NK-92 treated with Interleukin-12 subunit alpha and Interleukin-12 subunit beta, amount 100 ng/mL, for 24 hours (cell line): ENCODE results near the gene HOXC12.

ENCODE experiments used
- DNase-seq: peaks from one replicate; lab custom pipeline; 2025; lab: John Stamatoyannopoulos, UW

Gene HOXC12, protein sequence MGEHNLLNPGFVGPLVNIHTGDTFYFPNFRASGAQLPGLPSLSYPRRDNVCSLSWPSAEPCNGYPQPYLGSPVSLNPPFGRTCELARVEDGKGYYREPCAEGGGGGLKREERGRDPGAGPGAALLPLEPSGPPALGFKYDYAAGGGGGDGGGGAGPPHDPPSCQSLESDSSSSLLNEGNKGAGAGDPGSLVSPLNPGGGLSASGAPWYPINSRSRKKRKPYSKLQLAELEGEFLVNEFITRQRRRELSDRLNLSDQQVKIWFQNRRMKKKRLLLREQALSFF

DNA sequence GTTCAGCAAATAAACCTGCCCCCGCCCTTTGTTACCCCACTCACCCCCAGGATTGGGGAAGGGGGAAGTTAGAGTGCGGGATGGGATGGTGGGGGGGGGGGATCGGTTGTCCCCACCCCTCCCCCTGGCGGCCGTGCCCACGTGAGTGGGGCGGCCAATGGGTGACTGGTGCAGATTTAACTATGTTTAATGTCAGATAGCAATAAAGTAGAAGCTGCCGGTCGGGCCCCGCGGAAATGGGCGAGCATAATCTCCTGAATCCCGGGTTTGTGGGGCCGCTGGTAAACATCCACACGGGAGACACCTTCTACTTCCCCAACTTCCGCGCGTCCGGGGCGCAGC is at the start of gene HOXC12:
Gene HOXC12, plus strand, starts transcription at position 210 of the 342 bp plus-strand sequence. Its CDS starts 27 bp downstream, at position 237.
- DNase-seq, result no peak

DNA sequence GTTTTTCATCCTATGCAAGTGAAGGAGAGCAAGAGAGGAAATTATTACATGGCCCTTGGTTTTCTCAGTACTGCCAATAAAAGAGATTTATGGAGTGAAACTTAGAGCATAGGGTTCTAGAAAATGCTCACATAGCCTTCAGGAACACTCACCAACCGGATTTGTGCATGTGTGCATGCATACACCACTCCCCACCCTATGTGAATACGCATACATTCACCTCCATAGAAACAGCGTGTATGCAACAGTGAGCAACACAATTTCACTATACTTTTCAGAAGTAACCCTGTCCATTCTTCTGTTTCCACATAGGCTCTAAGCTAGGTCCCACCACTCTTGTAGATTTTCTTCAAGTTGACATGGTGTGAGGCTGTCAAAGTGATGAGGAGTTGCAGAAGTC is 47.6 kb upstream of the HOXC12 start:
- no peak for DNase-seq

DNA sequence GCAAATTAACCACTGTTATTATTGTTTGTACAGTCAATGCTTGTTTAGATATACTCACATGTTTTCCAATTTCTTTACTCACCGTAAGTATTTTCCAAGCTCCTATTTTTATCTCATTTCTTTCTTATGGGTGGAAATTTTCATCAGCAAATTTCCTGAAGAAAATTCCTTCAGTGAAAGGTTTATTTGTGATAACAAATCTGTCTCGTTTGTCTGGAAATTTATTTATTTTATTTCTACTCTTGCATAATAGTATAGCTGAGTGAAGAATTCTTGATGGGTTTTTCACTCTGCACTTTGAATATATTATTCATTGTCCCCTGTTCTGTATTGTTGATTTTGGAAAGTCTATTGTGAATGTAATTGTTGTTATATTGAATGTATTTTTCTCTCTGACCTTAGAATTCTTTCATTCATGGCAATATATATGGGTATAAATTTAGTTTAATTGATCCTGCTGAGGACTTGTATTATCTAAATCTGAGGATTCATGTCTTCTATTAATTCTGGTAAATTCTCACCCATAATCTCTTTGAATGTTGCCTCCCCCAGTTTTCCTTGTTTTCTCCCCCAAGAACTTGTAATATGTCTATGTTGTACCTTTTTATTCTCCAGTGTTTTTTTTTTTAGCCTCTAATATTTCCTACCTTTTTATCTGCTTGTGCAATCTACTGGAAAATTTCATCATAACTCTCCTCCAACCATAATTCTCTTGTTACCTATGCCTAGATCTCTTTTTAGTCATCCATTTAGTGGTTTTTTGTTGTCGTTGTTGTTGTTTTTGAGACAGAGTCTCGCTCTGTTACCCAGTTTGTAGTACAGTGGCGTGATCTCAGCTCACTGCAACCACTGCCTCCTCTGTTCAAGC is 37.7 kb upstream of the HOXC12 start:
- no peak for DNase-seq

DNA sequence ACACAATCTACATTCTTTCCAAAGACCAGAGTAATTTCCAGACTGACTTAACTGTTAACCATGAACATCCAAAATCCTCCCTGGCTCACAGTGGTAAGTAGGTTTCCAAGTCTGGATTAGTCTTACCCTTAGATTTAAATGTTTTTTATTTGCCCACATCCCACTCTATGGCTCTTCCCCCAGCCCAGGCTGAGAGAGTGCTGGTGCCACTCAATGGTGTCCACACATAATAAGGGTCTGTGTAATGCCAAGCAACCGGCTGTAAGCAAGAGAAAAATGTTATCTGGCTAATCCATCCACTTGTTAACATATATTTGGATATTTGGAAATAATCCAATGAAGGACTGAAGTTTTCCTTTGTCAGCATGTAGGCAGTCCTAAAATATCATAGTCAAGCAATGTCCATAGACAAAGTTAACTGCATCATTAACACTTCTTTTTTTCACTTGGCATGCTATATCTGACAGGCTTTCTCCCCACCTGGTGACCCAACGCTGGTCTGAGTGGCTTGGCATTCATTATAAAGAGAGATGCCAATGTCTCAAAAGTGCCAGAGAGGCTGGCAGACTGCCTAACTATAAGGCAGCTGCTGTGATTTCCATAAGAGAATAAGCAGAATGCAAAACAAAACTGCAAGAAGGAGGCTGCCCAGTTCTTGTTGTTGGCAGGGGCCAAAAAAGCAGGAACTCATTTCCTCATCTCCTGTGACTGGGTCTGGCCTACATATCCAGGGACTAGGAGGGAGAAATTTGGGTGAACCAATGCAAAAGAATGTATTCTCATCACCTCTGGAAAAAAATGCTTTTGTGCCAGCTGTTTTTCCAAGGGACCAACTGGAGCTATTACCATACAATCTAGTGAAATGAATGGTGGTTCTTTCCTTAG is 29.9 kb upstream of the HOXC12 start:
- no peak for DNase-seq

DNA sequence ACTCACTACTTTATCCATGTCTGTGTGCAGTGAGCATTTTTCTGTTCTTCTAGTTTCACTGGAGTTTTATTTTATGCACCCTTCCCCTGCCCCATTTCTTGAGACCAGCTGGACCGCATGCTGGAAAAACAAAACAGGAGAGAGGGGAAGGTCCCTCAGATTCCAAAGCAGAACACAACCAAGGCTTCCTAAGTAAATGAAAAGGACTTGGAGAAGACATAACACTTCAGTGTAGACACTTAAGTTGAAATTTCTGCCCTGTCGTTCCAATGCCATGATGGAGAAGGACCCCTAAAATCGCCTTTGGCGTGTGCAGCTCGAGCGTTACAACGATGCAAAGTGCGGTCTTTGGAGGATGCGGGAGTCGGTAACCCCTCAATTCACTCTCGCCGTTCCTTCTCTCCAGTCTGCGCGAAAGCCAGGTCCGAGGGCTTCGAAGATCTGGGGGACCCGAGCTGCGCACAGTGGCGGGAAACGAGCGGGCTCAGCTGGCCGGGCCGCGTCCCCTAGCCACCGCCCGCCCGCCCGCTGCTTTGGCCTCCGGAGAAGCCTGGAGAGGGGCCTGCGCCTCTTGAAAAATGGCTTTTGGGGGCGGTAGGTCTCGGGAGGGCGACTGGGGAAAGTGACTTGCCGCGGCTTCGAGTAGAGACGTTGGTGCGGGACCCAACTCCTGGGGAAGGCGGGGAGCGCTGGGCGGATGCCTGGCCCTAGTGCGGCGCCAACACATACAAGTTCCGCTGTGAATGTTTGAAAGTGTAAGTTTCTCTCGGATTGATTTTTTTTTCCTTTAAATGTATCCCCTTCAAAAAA is 27.3 kb upstream of the HOXC12 start:
- DNase-seq, result no peak

DNA sequence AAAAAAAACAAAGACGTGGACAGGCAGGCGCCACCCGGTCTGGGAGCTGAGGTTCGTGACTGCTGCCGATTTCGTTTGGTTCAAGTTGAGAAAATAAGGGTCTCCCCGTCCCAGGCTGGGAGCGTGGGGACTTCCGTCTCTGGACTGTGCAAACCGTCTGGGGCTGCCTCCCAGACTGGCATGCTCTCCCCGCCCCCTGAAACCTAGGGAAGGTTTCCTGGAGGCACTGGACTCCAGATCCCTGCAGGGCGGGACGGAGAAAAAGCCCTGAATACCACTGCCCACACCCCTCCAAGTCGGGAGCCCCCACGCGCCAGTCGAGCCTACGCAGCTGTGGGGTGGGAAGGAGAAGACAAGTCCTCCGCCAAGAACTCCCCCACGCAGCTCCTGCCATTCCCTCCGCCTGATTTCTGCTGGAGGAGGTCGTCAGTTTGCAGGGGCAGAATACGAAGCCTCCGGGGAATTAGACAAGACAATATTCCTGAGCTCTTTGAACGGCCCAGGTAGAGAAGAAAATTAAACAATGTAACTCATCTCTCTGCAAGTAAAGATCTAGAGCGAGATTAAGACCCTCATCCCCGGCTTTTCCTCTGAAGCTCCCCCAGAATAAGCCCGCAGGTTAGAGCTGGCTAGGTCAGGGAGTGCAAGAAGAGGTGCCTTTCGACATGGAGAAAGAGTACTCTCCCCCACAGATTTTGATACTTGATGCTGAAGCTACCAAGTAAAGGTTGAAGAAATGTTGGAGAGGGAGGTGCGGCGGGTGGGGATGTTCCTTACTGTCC is 26.5 kb upstream of the HOXC12 start:
- DNase-seq, result no peak

DNA sequence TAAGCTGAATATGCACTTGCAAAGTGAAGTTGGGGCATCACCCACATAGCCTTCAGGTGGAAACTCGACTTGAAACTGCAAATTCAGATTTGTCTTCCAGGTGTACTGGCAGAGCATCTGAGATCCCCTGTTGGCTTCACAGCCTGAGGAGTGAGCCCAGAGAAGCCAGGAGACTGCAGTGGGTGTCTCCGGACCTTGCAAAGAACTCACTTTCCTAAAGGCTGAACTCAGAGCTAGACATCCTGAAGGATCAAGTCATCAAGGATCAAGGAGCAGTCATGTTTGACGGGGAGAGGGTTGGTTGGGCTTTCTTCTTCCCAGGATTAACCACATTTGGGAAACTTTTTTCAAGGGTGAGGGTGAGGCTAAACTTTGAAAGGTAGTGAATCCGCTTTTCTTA is 25.2 kb upstream of the HOXC12 start:
- no peak for DNase-seq

DNA sequence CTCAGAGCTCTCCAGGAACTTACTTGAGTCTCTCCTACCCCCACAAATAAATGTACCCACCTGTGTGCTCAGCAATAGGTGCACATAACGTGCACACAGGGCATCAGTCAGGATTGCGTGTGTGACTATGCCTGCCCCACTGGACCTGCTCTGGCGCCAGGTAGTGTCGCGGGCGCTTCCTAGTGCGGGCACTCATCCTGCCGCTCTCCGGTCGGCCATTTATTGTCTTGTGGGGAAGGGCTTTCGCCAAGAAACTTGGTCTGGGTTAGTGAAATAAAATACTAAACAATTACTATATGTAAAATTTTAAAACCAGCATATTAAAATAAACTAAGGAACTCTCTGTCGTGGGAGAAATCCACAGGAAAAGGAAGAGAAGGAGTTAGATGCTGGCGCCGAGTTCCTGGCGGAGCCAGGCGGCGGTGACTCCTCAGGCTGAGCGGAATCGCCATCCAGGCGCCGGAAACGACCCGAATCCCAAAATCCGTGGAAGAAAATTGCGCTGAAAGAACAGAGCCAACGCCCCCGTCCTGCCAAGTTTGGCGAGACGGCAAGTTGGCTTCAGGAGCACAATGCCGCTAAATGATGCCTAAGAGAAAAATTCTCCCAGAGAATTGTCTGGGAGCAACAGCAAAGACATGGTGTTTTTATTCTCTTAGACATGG is 24.0 kb upstream of the HOXC12 start:
- no peak for DNase-seq

DNA sequence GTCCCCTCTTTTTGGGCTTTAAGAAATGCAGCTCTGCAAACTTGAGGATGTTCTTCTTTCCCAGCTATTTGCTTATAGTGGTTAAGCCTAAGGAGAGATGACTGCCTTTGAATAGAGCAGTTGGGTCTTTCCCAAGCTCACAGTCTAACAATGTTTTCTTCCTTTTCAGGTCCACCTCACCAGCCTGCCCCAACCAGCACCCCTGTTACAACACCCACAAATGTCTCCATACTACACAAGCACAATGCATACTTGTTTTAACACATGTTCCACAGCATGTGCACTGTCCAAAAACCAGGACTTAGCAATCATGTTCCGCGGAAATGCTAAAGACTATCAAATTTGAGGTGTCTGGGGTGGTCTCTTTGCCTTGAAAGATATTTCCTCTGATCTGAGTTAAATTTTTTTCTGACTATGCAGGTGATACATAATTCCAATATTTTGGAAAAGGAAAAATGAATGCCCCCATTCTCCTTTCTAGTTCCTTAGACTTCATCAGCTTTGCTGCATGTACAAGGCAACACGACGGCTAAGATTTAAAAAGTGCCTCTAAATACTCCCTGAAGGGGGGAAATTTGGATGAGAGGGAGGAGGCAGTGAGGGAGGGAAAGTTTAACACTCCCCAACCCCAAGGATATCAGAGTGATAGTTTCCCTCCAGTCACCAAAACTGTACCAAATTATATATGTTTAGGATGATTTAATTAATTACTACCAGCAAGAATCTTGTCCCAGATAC is 22.7 kb upstream of the HOXC12 start:
- no peak for DNase-seq

DNA sequence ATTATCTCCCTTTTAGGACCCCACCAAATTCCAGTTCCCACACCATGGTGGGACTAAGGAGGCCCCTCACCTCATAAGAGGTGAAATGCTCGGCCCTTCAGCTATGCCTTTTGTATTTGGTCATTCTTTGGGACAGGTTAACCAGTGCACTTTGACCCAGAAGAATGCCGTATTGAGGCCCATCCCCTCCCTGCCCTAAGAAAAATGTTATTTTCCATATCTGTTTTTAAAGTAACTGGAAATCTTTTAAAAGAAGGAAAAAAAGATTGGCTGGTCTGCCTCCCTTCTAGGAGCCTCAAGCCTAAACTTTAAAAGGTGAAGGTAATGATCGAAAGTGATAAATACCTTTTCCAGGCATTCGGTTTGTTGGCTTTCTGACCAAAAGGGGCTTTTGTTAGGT is 21.8 kb upstream of the HOXC12 start:
- no peak for DNase-seq

DNA sequence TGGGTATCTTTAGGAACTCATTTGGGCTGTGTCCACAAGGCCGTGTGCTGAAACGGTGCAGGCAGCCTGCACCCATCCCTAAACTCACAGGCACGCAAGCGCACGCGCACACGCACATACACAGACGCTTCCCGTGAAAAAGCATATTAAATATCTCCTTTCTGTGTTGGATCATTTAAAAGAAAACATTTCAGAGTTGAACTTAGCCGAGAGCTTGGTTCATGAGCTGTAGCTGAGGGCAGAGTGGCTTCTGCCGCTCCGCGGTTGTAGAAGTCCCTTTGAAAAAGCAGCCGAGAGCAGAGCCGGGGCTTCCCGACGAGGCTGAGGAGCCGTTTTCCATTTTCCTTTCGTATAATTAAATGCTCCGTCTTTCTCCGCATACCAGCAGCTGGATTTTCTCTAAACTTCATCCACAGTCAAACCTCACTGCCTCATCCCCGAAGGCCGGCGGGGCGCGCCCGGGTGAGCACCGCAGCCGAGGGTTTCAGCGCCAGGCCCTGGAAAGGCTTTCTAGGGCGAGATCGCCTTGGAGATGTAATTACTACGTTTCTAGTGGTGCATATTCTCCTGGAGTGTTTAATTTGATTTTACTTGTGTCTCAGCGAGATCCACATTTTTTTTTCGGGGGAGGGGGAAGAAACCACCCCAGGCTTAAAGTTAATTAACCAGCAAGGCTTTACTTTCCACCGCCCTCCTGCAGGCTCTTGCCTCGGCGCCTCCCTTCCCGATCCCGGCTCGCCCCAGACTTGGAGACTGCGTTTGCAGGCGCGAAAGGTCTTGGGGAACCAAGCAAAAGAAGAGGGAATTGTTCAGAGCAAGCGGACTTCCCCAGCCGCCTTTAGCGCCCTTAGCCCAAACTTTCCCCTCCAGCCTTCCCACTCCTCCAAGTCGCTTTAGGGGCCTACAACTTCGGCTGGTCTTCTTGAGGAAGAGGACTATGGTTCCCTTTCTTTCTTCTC is 19.0 kb upstream of the HOXC12 start:
- no peak for DNase-seq

DNA sequence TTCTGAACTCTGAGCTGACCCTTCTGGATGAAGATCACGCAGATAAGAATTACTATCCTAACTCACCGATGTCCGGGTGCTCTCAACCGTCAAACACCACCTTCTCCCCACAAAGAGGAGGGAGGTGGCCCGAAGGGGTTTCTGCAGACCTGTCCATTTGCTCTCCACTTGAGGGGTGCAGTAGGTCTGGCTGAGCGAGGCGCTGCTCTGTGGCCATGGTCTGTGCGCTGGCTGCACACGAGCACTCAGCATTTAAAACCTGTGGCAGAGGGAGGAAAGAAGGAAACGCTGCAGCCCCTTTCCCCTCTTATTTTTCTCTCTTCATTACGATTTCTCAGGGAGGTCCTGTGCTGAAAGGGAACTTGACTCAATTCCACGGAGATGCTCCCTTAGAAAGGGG is 17.6 kb upstream of the HOXC12 start:
- DNase-seq, result no peak

DNA sequence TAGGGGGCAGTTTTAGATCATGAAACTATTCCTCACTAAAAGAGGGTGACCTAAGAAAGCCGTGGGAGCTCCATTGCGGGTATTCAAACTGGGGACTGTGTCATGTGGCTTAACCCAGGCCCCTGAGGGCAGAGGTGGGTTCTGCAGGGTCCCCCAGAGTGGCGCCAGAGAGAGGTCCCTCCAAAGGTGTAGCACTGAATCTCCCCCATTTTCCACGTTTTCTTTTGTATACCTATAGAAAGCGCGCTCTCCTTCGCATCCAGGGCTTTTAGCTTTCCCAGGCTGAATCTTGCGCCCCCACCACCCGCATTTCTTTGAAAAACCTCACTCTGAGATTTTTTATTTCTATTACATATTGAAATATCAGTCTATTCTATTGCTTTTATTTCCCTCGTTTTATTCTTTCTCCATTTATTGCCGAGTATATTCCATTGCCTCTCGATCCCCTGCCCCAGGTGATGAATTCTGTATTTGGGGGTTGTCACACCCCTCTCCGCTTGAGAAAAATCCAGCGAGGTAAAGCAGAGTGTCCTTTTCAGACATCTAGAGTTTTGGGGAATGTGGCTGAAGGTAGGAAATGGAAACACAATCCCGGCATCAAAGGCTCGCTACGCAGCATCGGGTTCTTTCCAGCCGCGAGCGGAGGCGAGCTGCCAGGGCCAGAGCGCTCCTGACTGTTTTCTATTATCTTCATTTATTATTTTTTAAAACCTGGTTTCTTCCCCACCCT is 16.9 kb upstream of the HOXC12 start:
- DNase-seq, result no peak

DNA sequence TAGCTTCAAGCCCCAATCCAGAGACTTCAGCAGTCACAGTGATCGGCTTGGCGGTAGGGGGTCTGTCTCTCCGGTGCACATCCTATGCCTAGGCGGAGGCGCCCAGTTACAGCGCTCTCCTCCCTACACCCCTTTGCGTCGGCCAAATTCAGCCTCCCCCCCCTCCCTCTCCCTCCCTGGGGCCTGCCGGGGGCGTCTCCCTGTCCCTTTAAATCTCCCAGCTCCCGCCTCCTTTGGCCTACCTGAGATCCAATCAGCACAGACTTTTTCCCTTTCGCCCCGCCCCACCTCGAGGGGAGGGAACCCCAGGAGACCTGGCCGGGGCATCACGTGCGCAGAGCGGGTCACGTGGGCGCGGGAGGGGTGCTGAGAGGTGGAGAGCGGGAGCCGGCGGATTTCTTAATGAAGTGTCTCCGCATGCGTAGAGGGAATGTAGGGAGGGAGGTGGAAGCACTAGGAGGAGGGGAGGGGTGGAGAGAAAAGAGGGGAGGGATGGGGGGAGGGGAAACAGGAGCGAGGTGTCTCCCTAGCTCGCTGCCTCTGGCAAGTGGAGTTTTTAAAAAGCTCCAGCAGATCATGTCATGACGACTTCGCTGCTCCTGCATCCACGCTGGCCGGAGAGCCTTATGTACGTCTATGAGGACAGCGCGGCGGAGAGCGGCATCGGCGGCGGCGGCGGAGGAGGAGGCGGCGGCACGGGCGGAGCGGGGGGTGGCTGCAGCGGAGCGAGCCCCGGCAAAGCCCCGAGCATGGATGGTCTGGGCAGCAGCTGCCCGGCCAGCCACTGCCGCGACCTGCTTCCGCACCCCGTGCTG is 16.2 kb upstream of the HOXC12 start, which contains the start of gene HOXC13:
Gene HOXC13, plus strand, starts transcription at position 506 of the 815 bp plus-strand sequence. Its CDS starts 76 bp downstream, at position 582.
- no peak for DNase-seq

DNA sequence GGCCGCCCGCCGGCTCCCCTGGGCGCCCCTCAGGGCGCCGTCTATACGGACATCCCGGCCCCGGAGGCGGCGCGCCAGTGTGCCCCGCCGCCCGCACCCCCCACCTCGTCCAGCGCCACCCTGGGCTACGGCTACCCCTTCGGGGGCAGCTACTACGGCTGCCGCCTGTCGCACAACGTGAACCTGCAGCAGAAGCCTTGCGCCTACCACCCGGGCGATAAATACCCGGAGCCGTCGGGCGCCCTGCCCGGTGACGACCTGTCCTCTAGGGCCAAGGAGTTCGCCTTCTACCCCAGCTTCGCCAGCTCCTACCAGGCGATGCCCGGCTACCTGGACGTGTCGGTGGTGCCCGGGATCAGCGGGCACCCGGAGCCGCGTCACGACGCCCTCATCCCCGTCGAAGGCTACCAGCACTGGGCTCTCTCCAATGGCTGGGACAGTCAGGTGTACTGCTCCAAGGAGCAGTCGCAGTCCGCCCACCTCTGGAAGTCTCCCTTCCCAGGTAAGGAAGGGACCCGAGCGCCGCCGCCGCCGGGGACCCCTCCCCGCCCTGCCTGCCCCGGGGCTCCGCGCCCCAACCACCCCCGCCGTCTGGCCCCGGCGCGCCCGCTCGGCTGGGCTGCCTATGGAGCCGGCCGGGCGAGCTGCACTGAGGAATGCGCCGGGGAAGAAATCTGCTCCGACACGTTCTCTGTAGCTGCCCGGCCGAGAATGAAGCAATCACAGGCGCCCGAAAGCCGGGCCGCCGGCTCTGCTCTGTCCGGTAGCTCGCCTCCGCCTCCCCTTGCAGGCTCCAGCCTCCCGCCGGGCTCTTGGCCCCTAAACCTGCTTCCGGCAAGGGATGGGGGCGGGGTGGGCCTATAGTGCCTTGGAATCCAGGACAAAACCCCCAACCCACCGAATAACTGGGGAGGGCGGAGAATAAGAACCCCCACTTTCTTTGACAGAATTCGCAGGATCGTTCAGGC is 15.3 kb upstream of the HOXC12 start:
- DNase-seq, result no peak
